HEK293 (cell line): ENCODE measurements around the gene GAS1.

ENCODE experiments used
- KLF8 ChIP-seq: fragments of 450-650 bp; formaldehyde crosslinking; IDR thresholded peaks from 2 replicates; pipeline ENCODE4 v1.5.1; 2016; ENCODE audit warnings: missing biosample characterization, missing genetic modification characterization
- TCF7L2 ChIP-seq: IDR thresholded peaks from 2 replicates; pipeline ENCODE4 v1.6.1; 2011; ENCODE audit warnings: low read depth, mild to moderate bottlenecking, inconsistent platforms, low read length, moderate library complexity, borderline replicate concordance
- YY1 ChIP-seq: fragments of 450-650 bp; formaldehyde crosslinking; IDR thresholded peaks from 2 replicates; pipeline ENCODE4 v1.5.1; 2018; ENCODE audit warnings: missing biosample characterization, missing genetic modification characterization
- ZBTB1 ChIP-seq: fragments of 450-650 bp; formaldehyde crosslinking; IDR thresholded peaks from 2 replicates; pipeline ENCODE4 v1.5.1; 2016; ENCODE audit warnings: missing biosample characterization, missing genetic modification characterization
- ZBTB48 ChIP-seq: fragments of 450-650 bp; formaldehyde crosslinking; IDR thresholded peaks from 2 replicates; pipeline ENCODE4 v1.5.1; 2016; ENCODE audit warnings: missing biosample characterization, missing genetic modification characterization
- ZBTB6 ChIP-seq: fragments of 450-650 bp; formaldehyde crosslinking; IDR thresholded peaks from 2 replicates; pipeline ENCODE4 v1.5.1; 2017; ENCODE audit warnings: missing biosample characterization, missing genetic modification characterization
- ZNF24 ChIP-seq: fragments of 450-650 bp; formaldehyde crosslinking; IDR thresholded peaks from 2 replicates; pipeline ENCODE4 v1.5.1; 2016; ENCODE audit warnings: missing biosample characterization, missing genetic modification characterization
- ZNF274 ChIP-seq, 2 experiments: fragments of 200-500 bp in 1 of 2; fragments of 450-650 bp in 1 of 2; sonication (Bioruptor generic) in 1 of 2; formaldehyde crosslinking in 1 of 2; IDR thresholded peaks; 2 replicates each; pipeline versions ENCODE4 v1.5.1 to v1.6.1; 2014 to 2016; ENCODE audit warnings: borderline replicate concordance in 1 of 2, inconsistent platforms in 1 of 2, low read length in 1 of 2, missing biosample characterization in 1 of 2, missing genetic modification characterization in 1 of 2
- ZNF302 ChIP-seq: fragments of 450-650 bp; formaldehyde crosslinking; IDR thresholded peaks from 2 replicates; pipeline ENCODE4 v1.5.1; 2016; ENCODE audit warnings: missing biosample characterization, missing genetic modification characterization, low read depth
- ZNF354C ChIP-seq: fragments of 450-650 bp; formaldehyde crosslinking; IDR thresholded peaks from 2 replicates; pipeline ENCODE4 v1.5.1; 2016; ENCODE audit warnings: missing biosample characterization, missing genetic modification characterization, low read depth, borderline replicate concordance
- ZNF423 ChIP-seq: fragments of 450-650 bp; formaldehyde crosslinking; IDR thresholded peaks from 2 replicates; pipeline ENCODE4 v1.5.1; 2016; ENCODE audit warnings: missing biosample characterization, missing genetic modification characterization
- ZNF645 ChIP-seq: fragments of 450-650 bp; formaldehyde crosslinking; IDR thresholded peaks from 2 replicates; pipeline ENCODE4; 2016; ENCODE audit warnings: missing biosample characterization, missing genetic modification characterization
- TF ChIP-seq, protein P1 (sequence below): fragments of 450-650 bp; formaldehyde crosslinking; IDR thresholded peaks from 2 replicates; pipeline ENCODE4 v1.5.1; 2016; ENCODE audit warnings: missing biosample characterization, missing genetic modification characterization
- TF ChIP-seq, protein P2 (sequence below): fragments of 450-650 bp; formaldehyde crosslinking; IDR thresholded peaks from 2 replicates; pipeline ENCODE4 v1.5.1; 2016; ENCODE audit warnings: missing biosample characterization, missing genetic modification characterization

DNA sequence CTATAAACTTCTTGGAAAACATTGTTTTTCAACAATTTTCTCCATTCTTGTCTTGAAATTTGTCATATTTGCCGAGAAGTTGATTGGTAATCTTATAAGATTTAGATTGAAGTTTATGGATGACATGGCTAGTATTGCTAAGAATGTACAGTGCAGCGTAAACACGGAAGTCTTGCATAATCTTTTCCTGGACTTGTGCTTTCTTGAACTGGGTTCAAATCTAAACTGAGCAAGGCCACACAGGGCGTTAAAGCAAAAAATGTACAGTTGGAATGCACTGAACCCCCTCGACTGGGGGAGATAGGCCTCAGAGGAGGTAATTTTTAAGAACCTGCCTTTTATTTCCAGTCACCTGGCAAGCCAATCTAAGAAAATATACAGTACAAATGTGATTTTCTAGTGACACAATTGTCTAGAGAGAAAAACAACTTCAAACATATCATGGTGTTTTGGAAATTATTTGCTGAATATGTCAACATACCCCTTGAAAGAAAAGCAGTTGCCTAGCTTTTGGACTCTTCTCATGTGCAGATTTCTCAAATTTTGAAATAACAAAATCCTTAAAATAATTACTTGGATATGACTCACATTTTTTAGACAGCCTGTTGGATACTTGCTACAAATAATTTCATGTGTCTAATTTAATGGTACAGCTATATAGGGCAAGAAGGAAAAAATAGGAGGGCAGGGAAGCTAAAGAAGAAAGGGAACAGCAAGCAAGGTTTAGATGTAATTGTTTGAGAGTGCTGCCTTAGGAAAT, 18.5 kb upstream of the GAS1 start:
- TF ChIP-seq ZBTB1 (tag by site-specific recombination): no peak
- TF ChIP-seq ZNF354C: no peak
- TF ChIP-seq YY1 (tag by site-specific recombination): no peak
- TF ChIP-seq ZNF302 (tag by site-specific recombination): no peak
- TF ChIP-seq TCF7L2: no peak
- TF ChIP-seq, protein P1, sequence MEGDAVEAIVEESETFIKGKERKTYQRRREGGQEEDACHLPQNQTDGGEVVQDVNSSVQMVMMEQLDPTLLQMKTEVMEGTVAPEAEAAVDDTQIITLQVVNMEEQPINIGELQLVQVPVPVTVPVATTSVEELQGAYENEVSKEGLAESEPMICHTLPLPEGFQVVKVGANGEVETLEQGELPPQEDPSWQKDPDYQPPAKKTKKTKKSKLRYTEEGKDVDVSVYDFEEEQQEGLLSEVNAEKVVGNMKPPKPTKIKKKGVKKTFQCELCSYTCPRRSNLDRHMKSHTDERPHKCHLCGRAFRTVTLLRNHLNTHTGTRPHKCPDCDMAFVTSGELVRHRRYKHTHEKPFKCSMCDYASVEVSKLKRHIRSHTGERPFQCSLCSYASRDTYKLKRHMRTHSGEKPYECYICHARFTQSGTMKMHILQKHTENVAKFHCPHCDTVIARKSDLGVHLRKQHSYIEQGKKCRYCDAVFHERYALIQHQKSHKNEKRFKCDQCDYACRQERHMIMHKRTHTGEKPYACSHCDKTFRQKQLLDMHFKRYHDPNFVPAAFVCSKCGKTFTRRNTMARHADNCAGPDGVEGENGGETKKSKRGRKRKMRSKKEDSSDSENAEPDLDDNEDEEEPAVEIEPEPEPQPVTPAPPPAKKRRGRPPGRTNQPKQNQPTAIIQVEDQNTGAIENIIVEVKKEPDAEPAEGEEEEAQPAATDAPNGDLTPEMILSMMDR (tag by site-specific recombination): no peak
- no peak for TF ChIP-seq ZNF423 (tag by site-specific recombination)
- no peak for TF ChIP-seq ZBTB6 (tag by site-specific recombination)
- no peak for TF ChIP-seq KLF8 (tag by site-specific recombination)
- TF ChIP-seq, protein P2, sequence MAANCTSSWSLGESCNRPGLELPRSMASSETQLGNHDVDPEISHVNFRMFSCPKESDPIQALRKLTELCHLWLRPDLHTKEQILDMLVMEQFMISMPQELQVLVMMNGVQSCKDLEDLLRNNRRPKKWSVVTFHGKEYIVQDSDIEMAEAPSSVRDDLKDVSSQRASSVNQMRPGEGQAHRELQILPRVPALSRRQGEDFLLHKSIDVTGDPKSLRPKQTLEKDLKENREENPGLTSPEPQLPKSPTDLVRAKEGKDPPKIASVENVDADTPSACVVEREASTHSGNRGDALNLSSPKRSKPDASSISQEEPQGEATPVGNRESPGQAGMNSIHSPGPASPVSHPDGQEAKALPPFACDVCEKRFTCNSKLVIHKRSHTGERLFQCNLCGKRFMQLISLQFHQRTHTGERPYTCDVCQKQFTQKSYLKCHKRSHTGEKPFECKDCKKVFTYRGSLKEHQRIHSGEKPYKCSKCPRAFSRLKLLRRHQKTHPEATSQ: no peak
- no peak for TF ChIP-seq ZBTB48 (tag by site-specific recombination)
- TF ChIP-seq ZNF24 (tag by site-specific recombination): no peak
- no peak for TF ChIP-seq ZNF645
- no peak for TF ChIP-seq ZNF274 (IDR thresholded peaks at IDR 0.05; ENCODE audit: low read length)
- no peak for TF ChIP-seq ZNF274 (tag by site-specific recombination; IDR thresholded peaks at IDR 0.05; ENCODE audit: borderline replicate concordance)
